Measurements from ENCODE around the gene PREX1. TPM values are rescaled to one million over a fixed set of nuclear protein-coding genes. Genes with fewer than 3 reads are reported as not detected.

The PREX1 gene
- total and polyA plus RNA-seq, 8 donors = 5.2 to 25.2 (median 16.6) TPM

DNA sequence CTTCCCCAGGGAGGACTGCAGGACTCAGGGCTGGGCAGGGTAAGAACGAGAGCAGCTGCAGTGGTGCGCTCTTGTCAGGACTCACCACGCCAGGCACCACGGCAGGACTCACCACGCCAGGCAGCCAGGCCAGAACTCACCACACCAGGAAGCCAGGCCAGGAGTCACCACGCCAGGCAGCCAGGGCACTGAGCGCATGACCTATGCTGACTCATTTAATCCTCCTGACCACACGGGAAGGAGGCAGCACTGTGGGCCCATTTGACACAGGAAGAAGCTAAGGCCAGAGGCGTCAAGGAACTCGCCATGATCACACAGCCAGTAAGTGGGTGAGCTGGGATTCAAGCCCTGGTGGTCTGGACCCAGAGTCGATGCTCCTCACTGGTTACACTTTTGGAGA, 189.3 kb downstream of the PREX1 start:
- Histone ChIP-seq H3K27me3 (no peaks in the 10 kb centered on the region), H3K27ac (no peak overlapping the region), H3K36me3 (peaks cover 11 to 92% (median 85%) of the 10 kb centered on the region in 4 donors), H3K4me3 (no peak overlapping the region), H3K9me3 (no peaks in the 10 kb centered on the region), H3K4me1 (no peaks in the 10 kb centered on the region)
- intact Hi-C loops (cut with DNase I; ENCODE audit: low total_unique reads) = no loop called here
- no peak for DNase-seq
- WGBS, 5 donors = 70 to 84% (median 78%) methylated on average over 8 to 11 of the region's 11 CpGs
- TF ChIP-seq POLR2AphosphoS5 (IDR thresholded peaks at IDR 0.05) (no peak), POLR2A (IDR thresholded peaks at IDR 0.05) (no peak), EP300 (IDR thresholded peaks at IDR 0.05) (no peak)
- TF ChIP-seq, protein P1, sequence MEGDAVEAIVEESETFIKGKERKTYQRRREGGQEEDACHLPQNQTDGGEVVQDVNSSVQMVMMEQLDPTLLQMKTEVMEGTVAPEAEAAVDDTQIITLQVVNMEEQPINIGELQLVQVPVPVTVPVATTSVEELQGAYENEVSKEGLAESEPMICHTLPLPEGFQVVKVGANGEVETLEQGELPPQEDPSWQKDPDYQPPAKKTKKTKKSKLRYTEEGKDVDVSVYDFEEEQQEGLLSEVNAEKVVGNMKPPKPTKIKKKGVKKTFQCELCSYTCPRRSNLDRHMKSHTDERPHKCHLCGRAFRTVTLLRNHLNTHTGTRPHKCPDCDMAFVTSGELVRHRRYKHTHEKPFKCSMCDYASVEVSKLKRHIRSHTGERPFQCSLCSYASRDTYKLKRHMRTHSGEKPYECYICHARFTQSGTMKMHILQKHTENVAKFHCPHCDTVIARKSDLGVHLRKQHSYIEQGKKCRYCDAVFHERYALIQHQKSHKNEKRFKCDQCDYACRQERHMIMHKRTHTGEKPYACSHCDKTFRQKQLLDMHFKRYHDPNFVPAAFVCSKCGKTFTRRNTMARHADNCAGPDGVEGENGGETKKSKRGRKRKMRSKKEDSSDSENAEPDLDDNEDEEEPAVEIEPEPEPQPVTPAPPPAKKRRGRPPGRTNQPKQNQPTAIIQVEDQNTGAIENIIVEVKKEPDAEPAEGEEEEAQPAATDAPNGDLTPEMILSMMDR (IDR thresholded peaks at IDR 0.05) = no peak

DNA sequence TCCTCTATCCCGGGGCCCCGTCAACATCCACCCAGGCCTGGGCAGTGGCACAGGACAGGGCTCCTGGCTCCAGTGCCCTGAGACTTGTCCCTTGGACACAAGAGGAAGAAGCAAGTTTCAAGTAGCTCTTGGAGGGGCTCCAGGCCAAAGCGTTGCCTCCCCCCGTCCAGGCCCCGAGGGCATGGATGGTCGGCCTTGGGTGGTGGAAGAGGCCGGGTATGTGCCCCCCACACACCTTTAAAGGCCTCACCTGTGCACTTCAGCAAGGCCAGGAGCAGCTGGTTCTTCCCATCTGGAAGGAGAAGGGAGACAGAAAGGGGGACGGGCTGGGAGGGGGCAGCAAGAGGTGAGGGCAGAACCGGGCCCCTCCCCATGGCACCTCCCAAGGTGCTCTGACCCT, 190.3 kb downstream of the PREX1 start:
- no peaks in the 10 kb centered on the region for H3K27me3 ChIP-seq
- no peaks in the 10 kb centered on the region for H3K9me3 ChIP-seq
- intact Hi-C loops (cut with DNase I; ENCODE audit: low total_unique reads) = no loop called here
- 90 to 97% (median 94%) methylated on average over 8 to 9 of the region's 9 CpGs for WGBS, 5 donors
- H3K4me3 ChIP-seq = no peak overlapping the region
- no peak for DNase-seq
- H3K27ac ChIP-seq = no peak overlapping the region
- no peak for TF ChIP-seq POLR2A (IDR thresholded peaks at IDR 0.05)
- no peak for TF ChIP-seq POLR2AphosphoS5 (IDR thresholded peaks at IDR 0.05)
- TF ChIP-seq, protein P1 (IDR thresholded peaks at IDR 0.05) = no peak
- TF ChIP-seq EP300 (IDR thresholded peaks at IDR 0.05) = no peak
- peaks cover 13 to 92% (median 87%) of the 10 kb centered on the region in 4 donors for H3K36me3 ChIP-seq
- H3K4me1 ChIP-seq = no peaks in the 10 kb centered on the region

DNA sequence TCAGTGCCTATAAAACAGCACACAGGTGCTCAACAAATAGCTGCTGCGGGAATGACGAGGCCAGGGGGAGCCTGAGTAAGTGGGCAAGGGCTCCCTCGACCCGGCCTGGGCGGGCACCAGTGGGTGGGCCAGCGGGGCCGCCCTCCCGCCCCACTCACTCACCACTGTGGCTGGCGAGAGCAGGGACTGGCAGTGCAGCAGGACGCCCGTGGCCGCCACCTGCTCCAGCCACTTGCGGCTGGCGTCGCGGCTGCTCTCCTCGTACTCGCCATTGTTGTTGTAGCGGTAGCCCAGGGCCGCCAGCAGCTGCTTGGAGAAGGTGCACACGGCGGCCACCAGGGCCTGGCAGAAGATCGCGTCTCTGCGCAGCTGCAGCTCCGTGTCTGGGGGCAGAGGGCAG, 191.5 kb downstream of the PREX1 start:
- intact Hi-C loops (cut with DNase I; ENCODE audit: low total_unique reads) = no loop called here
- peaks cover 16 to 92% (median 88%) of the 10 kb centered on the region in 4 donors for H3K36me3 ChIP-seq
- no peaks in the 10 kb centered on the region for H3K4me1 ChIP-seq
- no peak for TF ChIP-seq POLR2A (IDR thresholded peaks at IDR 0.05)
- TF ChIP-seq, protein P1 (IDR thresholded peaks at IDR 0.05) = no peak
- no peaks in the 10 kb centered on the region for H3K27me3 ChIP-seq
- 92 to 96% (median 94%) methylated on average over 20 to 26 of the region's 26 CpGs for WGBS, 5 donors
- no peak for DNase-seq
- no peak overlapping the region for H3K4me3 ChIP-seq
- no peaks in the 10 kb centered on the region for H3K9me3 ChIP-seq
- H3K27ac ChIP-seq = no peak overlapping the region

DNA sequence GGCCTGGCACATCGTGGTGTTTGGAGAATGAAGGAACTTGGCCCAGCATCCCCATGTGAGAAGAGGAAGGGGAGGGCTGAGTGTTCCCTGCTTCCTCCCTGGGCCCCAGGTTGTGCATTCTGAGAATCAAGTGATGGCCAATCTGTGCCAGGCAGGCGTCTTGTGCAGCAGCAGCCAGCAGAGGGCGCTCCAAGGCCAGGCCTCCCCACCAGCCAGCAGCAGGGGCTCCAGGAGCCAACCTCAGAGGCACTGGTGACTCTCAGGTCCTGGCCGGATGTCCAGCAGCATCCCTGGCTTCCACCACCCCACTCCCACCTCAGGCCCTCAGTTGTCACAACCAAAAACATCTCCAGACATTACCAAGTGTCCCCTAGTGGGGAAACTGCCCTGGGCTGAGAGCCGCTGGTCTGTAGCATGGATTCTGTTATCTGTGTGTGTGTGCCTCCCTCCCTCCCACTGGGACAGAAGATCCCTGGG, 192.0 kb downstream of the PREX1 start:
- no peaks in the 10 kb centered on the region for H3K27me3 ChIP-seq
- 24 to 31% (median 27%) methylated on average over 4 to 5 of the region's 5 CpGs for WGBS, 5 donors
- H3K27ac ChIP-seq = no peak overlapping the region
- peaks cover 16 to 92% (median 88%) of the 10 kb centered on the region in 4 donors for H3K36me3 ChIP-seq
- no peak for TF ChIP-seq POLR2A (IDR thresholded peaks at IDR 0.05)
- TF ChIP-seq, protein P1 (IDR thresholded peaks at IDR 0.05) = peak in 4 of 7 experiments; percentile 36 to 68 (median 53)
- no peak overlapping the region for H3K4me3 ChIP-seq
- H3K4me1 ChIP-seq = no peaks in the 10 kb centered on the region
- intact Hi-C loops (cut with DNase I; ENCODE audit: low total_unique reads) = no loop called here
- H3K9me3 ChIP-seq = no peaks in the 10 kb centered on the region
- DNase-seq = peak in 1 of 2 donors; percentile 82
